HTERT RPE-1 (cell line): ENCODE measurements around the gene TBX6.
"Not testable (repeated sequence)": the region's sequence is repeated elsewhere in the genome, so short reads cannot be mapped to it uniquely, and the experiment has no call there.

Experiments
- in situ Hi-C: fragments of 300-500 bp; cut with MboI; formaldehyde crosslinking; loops from 4 replicates; pipeline ENCODE4 v1.14.3; 2020; ENCODE audit warnings: low sequenced_read_pairs

The TBX6 gene

DNA sequence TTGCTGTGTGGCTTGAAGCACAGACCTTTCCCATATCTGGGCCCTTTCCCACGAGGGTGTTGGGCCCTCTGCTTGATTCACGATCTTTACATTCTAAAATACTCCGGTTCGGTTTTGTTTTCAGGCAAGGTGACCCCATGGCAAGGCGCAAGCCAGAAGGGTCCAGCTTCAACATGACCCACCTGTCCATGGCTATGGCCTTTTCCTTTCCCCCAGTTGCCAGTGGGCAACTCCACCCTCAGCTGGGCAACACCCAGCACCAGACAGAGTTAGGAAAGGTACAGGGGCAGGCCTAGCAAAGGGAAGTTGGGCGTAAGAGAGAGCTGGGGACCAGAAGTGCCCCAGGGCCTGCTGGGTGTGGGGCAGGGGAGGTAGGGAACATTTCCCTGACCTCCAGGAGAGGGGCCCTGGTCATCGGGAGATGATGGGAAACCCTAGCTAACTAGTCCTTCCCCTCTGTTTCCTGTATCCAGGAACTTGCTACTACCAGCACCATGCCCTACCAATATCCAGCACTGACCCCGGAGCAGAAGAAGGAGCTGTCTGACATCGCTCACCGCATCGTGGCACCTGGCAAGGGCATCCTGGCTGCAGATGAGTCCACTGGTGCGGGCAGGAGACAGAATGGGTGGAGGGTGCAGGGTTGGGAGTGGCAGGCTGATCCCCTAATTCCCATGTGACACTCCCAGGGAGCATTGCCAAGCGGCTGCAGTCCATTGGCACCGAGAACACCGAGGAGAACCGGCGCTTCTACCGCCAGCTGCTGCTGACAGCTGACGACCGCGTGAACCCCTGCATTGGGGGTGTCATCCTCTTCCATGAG, 24.8 kb downstream of the TBX6 start:
- in situ Hi-C loops: no loop called here

DNA sequence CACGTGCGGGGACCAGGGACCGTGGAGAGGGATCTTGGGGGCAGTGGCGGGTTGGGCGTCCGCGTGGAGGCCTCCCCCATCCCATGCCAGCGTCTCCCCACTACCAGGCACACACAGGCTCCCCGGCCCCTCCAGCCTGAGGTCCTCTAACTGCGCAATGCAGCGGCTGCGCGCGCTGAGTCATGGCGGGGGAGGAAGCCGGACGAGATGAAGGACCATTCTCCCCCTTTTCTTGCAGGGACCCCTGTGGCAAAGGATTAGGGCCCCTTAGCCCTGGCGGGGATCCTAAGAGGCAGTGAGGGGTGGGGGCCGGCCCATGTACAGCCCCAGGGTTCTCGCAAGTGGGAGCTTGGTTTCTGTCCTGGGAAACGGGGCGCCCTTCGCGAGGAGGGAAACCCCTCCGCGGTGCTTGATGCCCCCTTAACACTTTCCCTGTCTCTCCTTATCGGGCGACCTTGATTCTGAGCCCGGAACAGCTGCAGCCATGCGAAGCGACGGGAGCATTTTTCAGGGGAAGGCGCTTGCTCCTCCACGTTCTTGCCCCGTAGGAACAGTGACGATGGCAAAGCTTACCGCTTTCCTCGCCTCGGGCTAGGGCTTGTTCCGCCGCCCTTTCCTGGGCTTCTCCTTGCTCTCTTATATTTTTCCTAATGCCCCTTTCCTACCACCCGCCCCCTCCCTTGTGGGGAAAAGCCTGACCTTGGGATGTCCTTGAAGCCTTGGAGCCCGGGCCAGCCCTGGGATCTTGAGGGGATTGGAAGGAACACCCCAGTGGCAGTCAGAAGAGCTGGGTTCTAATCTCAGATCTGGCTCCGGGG, 25.6 kb downstream of the TBX6 start:
- in situ Hi-C loops: no loop called here

DNA sequence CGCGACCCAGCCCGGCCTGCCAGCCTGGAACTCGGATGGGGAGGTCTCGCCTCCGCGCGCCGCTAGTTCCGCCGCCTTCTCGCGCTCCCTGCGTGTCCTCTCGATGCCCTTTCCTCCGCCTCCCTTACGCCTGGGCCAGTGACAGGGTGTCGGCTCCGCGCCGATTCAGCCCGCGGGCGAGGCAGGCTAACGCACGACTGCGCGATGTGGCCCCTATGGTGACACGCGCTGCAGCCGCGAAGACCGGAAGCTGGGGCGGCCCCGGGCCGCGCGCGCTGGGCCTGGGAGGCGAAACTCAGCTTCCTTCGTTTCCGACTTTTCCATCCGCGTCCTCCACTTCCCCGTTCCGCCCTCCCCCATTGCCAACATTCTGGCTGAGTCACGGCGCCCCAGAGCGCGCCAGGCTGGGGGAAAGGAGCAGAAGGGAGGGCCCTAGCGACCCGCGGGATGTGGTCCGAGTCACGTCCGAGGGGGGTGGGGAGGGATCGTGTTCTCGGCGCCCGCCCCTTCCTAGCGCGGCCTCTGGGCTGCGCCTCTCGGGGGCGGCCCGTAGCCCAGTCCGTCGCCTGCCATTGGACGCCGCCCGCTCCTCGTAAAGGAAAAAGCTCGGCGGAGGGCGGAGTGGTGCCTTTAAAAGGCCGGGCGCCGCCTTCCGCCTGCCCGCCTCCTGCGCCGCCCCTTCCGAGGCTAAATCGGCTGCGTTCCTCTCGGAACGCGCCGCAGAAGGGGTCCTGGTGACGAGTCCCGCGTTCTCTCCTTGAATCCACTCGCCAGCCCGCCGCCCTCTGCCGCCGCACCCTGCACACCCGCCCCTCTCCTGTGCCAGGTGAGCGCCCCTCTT, 26.4 kb downstream of the TBX6 start, which contains the start of gene ALDOA:
Gene ALDOA (plus strand): TSS at position 659 of the 841 bp plus-strand sequence. CDS start 1,138 bp downstream, outside the sequence.
- in situ Hi-C loops: no loop called here

DNA sequence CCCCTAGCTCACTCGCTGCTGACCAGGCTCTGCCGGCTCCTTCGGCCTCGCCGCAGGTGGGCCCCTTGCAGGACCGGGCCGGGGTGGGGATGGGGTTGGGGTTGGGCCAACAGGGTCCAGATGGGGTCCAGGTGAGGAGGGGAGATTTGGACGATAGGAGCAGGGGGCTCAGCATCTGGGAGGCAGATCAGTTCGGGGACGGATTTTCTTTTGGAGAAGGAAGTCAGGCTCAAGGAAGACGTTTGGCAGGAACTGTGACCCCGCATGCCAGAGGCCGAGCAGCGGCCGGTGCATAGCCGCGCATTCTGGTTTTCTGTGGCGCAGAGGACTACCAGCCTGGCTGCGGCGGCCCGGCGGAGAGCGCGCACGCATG, 27.0 kb downstream of the TBX6 start:
- in situ Hi-C loops: no loop called here

DNA sequence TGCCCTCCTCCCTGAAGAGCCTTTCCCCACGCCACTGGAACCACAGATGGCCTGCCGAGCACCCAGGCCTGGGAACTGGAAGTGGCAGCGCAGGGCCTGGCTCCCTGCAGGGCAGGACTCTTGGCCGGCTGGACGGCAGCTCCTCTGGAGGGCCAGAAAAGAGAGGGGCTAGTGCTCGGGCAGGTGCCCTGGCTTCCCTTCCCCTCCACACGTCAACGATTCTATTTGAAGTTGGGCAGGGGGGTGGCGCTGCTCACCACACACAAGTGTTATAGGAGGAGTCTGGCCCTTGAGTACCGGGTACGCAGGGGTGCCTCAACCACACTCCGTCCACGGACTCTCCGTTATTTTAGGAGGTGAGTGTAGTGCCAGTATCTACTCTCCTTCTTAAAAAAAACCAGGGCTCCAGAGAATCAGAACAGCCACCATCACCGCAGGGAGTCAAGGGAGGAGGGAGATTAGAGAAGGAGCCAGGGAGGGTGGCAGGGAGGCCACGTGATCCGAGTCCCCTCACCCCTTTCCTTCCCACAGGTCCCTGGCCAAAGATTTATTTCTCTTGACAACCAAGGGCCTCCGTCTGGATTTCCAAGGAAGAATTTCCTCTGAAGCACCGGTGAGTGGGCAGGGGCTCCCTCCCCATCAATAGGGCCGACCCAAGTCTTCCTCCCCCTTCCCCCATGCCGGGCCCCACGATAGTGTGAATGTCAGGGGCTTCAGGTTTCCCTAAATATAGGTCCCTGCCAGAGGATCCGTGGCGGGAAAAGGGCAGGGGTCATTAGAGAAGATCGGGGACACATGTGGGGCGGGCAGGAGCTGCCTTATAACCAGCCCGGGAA, 27.6 kb downstream of the TBX6 start:
- in situ Hi-C loops: no loop called here

DNA sequence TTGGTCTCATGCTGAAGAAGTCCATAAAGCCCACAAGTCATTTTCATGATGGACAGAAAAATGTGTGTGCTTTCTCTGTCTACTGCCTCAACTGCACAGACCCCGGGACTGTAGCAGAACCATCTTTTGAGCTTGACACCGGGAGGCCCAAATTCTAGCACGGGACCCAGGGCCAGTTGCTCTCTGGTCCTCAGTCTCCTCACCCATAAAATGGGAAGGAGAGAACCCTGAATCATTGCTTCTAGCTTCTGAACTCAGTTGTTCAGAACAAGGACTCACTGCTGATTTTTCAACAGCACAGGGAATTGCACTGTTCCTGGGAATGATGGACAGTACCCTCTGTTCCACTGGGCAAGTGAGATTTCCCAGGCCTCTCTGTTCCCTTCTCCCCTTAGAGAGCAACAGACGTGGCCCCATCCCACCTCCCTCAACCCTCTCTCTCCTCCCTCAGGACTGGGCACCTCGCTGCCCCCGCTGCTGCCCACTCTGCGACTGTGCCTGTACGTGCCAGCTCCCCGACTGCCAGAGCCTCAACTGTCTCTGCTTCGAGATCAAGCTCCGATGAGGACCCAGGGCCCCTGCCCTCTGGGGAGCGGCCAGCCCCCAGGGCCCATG, 28.3 kb downstream of the TBX6 start:
- in situ Hi-C loops: no loop called here

DNA sequence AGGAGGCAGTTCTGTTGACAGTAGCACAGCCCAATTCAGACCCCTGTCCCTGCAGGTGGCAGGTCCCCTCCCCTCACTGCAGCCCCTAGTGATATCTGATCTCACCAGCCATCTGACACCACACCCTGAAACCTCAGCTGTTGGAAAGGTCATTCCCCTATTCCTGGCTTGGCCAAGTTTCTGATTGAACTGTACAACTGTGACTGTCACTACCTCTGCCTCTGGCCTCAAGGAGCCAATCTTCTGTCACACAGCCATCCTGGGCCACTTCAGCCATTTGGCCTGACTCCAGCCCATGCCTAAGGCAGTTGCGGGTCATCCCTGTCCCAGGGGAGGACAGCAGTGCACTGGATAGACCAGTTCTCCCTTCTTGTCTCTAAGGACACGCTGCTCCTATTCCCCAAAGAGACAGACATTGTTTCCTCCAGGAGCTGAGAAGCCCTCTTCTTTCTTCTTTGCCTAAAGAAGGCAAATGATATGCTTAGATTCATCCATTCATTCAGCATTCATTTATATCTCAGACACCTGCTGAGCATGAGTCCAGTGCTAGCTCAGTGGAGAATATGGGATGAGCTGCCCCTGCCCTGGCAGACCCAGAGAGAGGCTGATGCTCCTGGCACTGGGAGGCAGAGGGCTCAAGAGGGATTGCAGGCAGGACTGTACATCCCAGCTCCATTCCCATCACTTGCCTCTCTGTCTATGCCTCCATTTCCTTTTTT, 30.7 kb downstream of the TBX6 start:
- in situ Hi-C loops: no loop called here

DNA sequence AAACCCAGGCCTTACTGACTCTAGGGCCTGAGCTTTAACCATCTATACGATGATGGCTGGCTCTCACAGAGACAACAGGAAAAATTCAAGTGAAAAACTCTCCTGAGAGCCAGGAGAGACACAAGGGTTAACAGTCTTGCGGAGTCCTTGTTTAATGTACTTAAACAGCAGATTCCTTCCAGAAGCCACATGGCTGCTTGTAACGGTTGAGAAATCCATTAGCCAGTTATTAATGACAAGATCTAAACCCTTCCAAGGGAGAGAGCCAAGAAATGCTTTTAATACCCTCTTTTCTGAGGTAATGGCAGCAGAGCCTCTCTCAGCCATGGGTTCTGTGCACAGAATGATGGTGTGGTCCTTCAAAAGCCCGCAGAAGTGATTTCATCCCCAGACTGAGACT, 31.4 kb downstream of the TBX6 start:
- in situ Hi-C loops: no loop called here

DNA sequence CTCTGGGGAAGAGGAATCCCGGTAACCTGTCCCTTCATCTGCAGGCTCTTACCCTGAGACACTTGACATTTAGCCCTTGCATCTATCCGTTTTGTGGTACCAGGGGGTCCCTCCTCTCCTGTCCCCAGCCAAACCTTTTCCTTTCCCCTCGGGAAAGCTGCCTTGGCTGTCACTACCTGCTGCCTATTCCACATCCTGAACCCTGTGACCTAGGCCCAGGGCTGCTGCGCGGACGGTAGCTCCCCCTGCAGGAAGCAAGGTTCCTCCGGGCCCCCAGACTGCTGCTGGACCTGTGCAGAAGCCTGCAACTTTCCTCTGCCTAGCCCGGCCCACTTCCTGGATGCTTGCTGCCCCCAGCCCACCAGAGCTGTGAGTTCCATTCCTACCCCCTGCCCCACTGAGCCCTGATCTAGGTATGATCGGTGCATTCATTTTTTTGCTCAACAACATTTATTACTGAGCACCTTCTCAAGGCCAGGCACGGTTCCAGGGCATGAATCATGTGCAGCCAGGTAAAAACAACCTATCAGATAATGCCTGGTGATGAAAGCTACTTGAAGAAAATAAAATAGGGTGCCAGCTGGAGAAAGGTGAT, 36.7 kb downstream of the TBX6 start:
- in situ Hi-C loops: no loop called here

DNA sequence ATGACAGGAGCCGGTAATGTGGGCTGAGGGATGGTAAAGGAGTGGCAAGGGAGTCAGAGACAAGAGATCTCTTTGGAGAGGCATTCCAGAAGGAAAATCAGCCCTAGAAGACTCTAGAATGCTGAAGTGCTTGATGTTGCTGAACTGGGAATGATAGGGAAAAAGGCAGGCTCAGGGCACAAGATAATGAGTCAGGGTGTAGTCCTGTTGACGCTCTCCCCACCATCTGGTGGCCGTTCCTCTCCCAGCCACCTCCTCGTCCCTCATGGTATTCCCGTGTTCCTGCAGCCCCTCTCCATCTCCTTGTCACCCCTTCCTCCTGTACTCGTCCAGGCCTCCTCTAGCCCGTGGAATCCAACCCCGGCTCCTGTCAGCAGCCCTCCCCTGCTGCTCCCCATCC, 37.3 kb downstream of the TBX6 start:
- in situ Hi-C loops: no loop called here

DNA sequence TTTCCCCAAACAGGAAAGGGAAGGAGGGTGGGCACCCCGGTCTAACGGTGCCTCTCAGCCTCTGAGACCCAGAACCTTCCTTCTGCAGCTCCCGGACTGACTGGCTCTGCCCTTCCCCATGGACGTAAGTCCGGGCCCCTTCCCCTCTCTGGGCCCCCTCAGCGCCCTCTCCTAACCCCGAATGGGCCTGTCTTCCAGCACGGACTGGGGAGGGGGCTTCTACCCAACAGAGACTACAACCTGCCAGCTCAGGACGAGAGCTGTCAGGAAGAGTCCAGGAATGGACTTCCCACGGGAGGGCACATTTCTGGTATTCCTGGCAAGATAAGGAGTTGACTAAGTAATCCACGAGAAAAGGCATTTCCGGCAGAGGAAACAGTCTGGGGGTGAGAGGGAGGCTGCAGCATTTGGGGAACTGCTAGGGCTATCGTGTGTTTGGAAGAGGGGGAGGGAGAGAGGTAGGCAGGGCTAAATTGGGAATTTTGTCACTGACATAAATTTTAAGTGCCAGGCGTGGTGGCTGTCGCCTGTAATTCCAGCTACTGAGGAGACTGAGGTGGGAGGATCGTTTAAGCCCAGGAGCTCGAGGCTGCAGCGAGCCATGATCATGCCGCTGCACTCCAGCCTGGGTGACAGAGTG, 38.2 kb downstream of the TBX6 start:
- in situ Hi-C loops: no loop called here

DNA sequence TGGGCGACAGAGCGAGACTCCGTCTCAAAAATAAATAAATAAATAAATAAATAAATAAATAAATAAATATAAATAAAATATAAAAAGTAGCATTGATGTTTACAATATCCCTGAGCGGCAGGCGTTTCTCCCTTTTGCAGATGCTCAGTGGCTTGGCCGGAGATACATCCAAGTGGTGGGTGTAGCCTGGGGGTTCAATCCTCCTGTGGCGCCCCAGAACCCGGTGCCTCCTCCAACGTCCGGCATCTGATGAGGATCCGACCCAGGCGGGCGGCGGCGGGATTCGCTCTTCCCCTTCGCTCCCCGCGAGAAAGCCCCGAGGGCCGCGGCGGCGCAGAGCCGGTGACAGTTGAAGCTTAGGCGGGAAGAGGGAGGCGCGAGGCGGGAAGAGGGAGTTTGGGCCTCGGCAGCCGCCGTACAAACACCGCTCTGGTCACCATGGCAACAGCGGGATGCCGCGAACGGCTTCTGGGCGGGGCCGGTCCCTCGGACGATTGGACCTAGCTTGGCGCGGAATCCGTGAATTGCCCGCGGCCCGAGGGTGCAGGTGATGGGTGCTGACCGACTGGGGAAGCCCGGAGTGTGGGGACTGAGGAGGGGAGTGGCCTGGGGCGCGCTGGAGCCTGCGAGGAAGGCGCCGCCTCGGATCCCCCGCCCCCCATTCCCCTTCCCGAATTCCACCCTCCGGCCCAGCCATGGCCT, 38.9 kb downstream of the TBX6 start:
- in situ Hi-C loops: no loop called here

DNA sequence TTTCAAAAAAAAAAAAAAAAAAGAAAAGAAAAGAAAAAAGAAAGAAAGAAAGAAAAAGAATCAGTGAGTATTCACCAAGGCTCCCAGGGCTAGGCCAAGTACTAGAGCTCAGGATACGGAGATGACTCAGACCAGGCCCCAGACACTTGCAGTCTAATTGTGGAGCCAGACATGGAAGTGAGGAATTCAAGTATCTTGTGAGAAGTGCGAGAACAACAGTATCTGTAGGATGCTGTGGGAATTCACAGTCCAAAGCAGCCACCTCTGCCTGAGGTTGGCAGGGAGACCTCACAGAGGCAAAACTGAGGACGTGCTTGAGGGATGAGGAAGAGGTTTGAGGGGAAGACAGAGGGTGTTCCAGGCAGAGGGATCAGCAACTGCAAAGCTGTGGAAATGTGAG, 40.2 kb downstream of the TBX6 start:
- in situ Hi-C loops: no loop called here

DNA sequence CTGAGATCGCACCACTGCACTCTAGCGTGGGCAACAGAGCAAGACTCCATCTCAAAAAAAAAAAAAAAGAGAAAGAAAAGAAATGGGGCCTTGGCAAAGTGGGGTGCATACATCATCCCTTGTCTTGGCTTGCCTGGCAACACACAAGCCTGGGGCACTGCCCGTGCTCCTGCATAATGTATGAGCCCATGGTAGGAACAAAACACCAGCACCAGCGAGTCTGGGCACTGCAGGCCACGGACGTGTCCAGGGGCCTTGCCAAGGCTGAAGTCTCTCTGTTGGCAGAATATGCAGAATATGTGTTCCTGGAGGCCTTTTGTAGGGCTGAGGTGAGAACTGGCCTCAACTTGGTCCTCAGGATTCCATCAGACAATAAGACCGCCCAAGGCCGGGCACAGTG, 41.9 kb downstream of the TBX6 start:
- in situ Hi-C loops: no loop called here

DNA sequence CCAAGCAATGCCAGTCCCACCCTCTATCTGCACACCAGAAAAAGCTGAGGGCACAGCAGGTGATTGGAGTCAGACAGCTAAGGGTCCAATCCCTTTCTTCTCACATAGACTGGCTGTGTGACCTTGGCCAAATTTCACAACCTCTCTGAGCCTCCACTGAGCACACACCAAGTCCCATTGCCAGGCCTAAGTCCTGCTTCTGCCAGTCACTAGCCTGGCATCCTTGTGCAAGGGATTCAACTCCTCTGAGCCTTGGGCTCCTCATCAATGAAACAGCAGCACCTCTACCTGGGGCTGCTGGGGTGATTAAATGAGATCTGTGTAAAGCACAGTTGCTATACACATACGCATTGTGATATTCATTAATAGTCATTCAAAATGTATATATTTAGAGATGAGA, 45.1 kb downstream of the TBX6 start:
- in situ Hi-C loops: no loop called here

DNA sequence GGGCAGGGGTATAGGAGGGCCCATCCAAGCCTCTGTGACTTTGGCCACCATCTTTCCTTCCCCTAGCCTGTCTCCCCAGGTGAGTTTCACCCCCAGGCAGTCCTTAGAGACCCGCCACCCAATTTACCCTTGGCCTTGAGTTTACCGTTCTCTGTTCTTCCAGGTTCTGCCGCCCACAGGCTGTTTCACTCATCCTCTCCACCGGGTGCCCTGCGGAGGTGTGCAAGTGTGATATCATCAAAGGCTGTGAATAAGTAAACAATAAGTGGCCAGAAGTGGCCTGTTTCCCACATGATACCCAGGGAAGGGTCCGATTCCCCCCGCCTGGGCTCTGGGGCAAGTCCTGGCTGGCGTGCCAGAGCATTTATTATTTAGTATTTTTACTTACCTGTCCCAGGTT, 45.5 kb downstream of the TBX6 start:
- in situ Hi-C loops: no loop called here

DNA sequence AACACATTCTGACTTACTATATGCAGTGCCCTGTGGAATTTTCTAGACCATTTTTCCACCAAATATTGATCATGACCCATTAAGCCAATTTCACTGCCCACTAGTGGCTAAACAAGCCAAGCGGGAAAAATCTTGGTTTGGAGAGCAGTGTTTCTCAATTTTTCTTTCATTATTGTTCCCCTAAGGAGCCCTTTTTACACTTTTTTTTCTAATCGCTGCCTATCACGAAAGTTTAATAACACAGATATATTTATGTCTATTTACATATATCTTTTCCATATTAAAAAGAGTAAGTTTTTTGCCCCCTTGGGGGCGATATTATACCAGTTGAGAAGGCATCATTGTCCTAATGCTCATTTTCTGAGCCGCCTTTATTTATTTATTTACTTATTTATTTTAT, 49.9 kb downstream of the TBX6 start:
- in situ Hi-C loops: no loop called here

DNA sequence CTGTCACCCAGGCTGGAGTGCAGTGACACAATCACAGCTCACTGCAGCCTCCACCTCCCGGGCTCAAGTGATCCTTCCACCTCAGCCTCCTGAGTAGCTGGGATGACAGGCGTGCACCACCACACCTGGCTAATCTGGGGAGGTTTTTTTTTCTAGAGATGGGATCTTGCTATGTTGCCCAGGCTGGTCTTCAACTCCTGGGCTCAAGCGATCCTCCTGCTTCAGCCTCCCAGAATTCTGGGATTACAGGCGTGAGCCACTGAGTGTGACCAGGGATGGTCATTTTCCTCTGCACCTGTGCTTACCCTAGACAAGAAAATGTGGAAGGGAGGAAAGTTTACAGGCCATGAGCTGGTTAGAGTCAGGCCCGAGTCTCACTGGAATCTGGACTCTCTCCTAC, 51.0 kb downstream of the TBX6 start:
- in situ Hi-C loops: not testable (repeated sequence)
